ENCODE data around the gene GTF2IRD1. TPM values are rescaled to one million over a fixed set of nuclear protein-coding genes. Genes with fewer than 3 reads are reported as not detected.

Gene GTF2IRD1
- total RNA-seq, 4 donors from 2014 or later: 14.6 to 35.7 (median 17.1) TPM

GRCh38 chr7:74519395-74519794 is 65.7 kb downstream of the GTF2IRD1 start:
- Histone ChIP-seq H3K9me3 (peaks cover 0 to 14% (median 0%) of the 10 kb centered on the region in 4 donors), H3K36me3 (peaks cover 0 to 92% (median 0%) of the 10 kb centered on the region in 3 donors), H3K4me1 (no peaks in the 10 kb centered on the region), H3K27ac (no peak overlapping the region), H3K27me3 (no peaks in the 10 kb centered on the region), H3K4me3 (no peak overlapping the region)
- TF ChIP-seq EP300 (IDR thresholded peaks at IDR 0.05) (no peak), CTCF (IDR thresholded peaks at IDR 0.05) (no peak), POLR2A (IDR thresholded peaks at IDR 0.05) (no peak)
- DNase-seq (ENCODE audit: low spot score in 2 of 2): no peak
- 89 to 96% methylated on average over 9 to 13 of the region's 14 CpGs for WGBS, 2 donors

GRCh38 chr7:74521855-74522254 is 68.1 kb downstream of the GTF2IRD1 start:
- Histone ChIP-seq H3K4me1 (no peaks in the 10 kb centered on the region), H3K4me3 (no peak overlapping the region), H3K36me3 (peaks cover 0 to 92% (median 0%) of the 10 kb centered on the region in 3 donors), H3K9me3 (peaks cover 0 to 14% (median 0%) of the 10 kb centered on the region in 4 donors), H3K27me3 (no peaks in the 10 kb centered on the region), H3K27ac (no peak overlapping the region)
- WGBS, 2 donors: 95% methylated on average over 10 of the region's 10 CpGs
- DNase-seq (ENCODE audit: low spot score in 2 of 2): no peak
- TF ChIP-seq EP300 (IDR thresholded peaks at IDR 0.05): no peak
- TF ChIP-seq POLR2A (IDR thresholded peaks at IDR 0.05): no peak
- no peak for TF ChIP-seq CTCF (IDR thresholded peaks at IDR 0.05)

DNA sequence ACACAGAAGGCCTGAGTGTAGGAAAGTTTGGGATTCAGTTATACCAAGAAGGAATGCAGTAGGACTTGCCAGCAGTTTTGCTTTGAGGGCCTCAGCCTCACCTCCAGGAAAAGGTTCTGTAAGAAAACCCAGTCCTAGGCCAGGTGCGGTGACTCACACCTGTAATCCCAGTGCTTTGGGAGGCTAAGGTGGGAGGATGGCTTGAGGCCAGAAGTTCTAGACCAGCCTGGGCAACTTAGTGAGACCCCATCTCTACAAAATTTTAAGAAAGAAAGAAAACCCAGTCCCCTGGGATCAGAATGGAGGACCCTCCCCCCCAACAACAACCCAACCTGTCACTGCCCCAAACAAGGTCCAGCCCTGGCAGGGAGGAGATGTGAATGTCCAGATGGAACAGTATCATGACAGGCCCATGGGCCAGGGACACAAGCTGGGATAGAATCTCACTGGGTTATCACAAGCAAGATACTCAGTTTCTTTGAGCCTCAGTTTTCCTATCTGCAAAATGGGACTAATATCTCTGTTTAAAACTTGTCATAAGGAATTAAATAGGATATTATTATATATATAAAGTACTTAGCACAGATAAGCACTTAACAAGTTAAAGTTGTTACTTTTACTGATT is 68.7 kb downstream of the GTF2IRD1 start:
- Histone ChIP-seq H3K27me3 (no peaks in the 10 kb centered on the region), H3K36me3 (peaks cover 0 to 91% (median 0%) of the 10 kb centered on the region in 3 donors), H3K27ac (no peak overlapping the region), H3K9me3 (peaks cover 0 to 14% (median 0%) of the 10 kb centered on the region in 4 donors), H3K4me1 (no peaks in the 10 kb centered on the region), H3K4me3 (no peak overlapping the region)
- TF ChIP-seq POLR2A (IDR thresholded peaks at IDR 0.05) (no peak), CTCF (IDR thresholded peaks at IDR 0.05) (no peak), EP300 (IDR thresholded peaks at IDR 0.05) (no peak)
- WGBS, 2 donors: 100% methylated on average over 1 of the region's 1 CpG
- DNase-seq (ENCODE audit: low spot score in 2 of 2): no peak

- DNase-seq (ENCODE audit: low spot score in 2 of 2): no peak
- WGBS, 2 donors: 91 to 93% methylated on average over 4 of the region's 4 CpGs
Measured at GRCh38 chr7:74523015-74523414, 69.3 kb downstream of the GTF2IRD1 start.

More at GRCh38 chr7:74523015-74523414, 69.3 kb downstream of the GTF2IRD1 start:
- Histone ChIP-seq H3K27ac (no peak overlapping the region), H3K4me3 (no peak overlapping the region), H3K4me1 (no peaks in the 10 kb centered on the region), H3K36me3 (peaks cover 0 to 85% (median 0%) of the 10 kb centered on the region in 3 donors), H3K27me3 (no peaks in the 10 kb centered on the region), H3K9me3 (peaks cover 0 to 14% (median 0%) of the 10 kb centered on the region in 4 donors)
- TF ChIP-seq EP300 (IDR thresholded peaks at IDR 0.05) (no peak), POLR2A (IDR thresholded peaks at IDR 0.05) (no peak), CTCF (IDR thresholded peaks at IDR 0.05) (no peak)
